ENCODE data around the gene ZFP69.

- no peak for TF ChIP-seq CTCF (IDR thresholded peaks at IDR 0.05 in 2 of 3, conservative IDR thresholded peaks at IDR 0.05 in 1 of 3; ENCODE audit: borderline replicate concordance in 1 of 3, insufficient read depth in 1 of 3, low read depth in 2 of 3, low read length in 2 of 3)
- no peak for TF ChIP-seq ATF3 (IDR thresholded peaks at IDR 0.05)
- no peak for TF ChIP-seq TCF7L2 (IDR thresholded peaks at IDR 0.05; ENCODE audit: borderline replicate concordance, extremely low read depth, insufficient read depth, insufficient read length)
- no peak for TF ChIP-seq CEBPB (IDR thresholded peaks at IDR 0.05; ENCODE audit: low read depth)
- TF ChIP-seq MAX (IDR thresholded peaks at IDR 0.05): no peak
- no peak for TF ChIP-seq SP1 (IDR thresholded peaks at IDR 0.05; ENCODE audit: low read depth)
- no peak for TF ChIP-seq POLR2A (IDR thresholded peaks at IDR 0.05; ENCODE audit: borderline replicate concordance, extremely low read depth, insufficient read depth, insufficient read length)
- no peak for TF ChIP-seq ZNF274 (IDR thresholded peaks at IDR 0.05; ENCODE audit: low read depth, low read length)
- no peak for TF ChIP-seq SIN3A (IDR thresholded peaks at IDR 0.05; ENCODE audit: low read depth)
- no peak for TF ChIP-seq JUND (IDR thresholded peaks at IDR 0.05)
- TF ChIP-seq YY1 (IDR thresholded peaks at IDR 0.05; ENCODE audit: extremely low read depth, insufficient replicate concordance, low read depth, low read length): no peak
- TF ChIP-seq REST (IDR thresholded peaks at IDR 0.05; ENCODE audit: low read depth): no peak
- no peak for TF ChIP-seq SRF (IDR thresholded peaks at IDR 0.05; ENCODE audit: low read depth)
- no peak for TF ChIP-seq FOSL1 (IDR thresholded peaks at IDR 0.05; ENCODE audit: low read depth)
Observed at GRCh38 chr1:40469327-40469726, 7.8 kb upstream of the ZFP69 start.
